Pancreas (tissue), 10 donors: Measurements from ENCODE around the gene NANOS3. TPM values are rescaled to one million over a fixed set of nuclear protein-coding genes. Genes with fewer than 3 reads are reported as not detected.

Experiments
- ATAC-seq, 4 donors: fragments of 200-7000 bp; cut with Tn5 transposase; one replicate each; pipeline versions ENCODE4 v1.8.0 to v1.9.1; 2020; ENCODE audit warnings: mild to moderate bottlenecking in 4 of 4, moderate library complexity in 4 of 4
- DNase-seq, 6 donors: peaks; one replicate each; pipeline ENCODE4 v3.0.0-alpha.2; 2020
- FAIRE-seq: peaks from 2 replicates; lab custom pipeline; 2012; peaks lifted over from hg19 to GRCh38; lab: Jason Lieb, UNC
- H3K27ac ChIP-seq, 4 donors: fragments of 200-600 bp; sonication (generic); 1 replicate in 3 of 4; 2 replicates in 1 of 4; pipeline versions ENCODE4 v1.5.0 to v1.8.0; 2020
- H3K27me3 ChIP-seq, 4 donors: fragments of 200-600 bp; one replicate each; pipeline ENCODE4 v1.8.0; 2021
- H3K36me3 ChIP-seq, 3 donors: fragments of 200-600 bp; sonication (generic) in 1 of 3; one replicate each; pipeline versions ENCODE4 v1.5.0 to v1.8.0; 2020 to 2021
- H3K4me1 ChIP-seq, 3 donors: fragments of 200-600 bp; one replicate each; pipeline ENCODE4 v1.8.0; 2021
- H3K4me3 ChIP-seq, 4 donors: fragments of 200-600 bp; sonication (generic) in 2 of 4; one replicate each; pipeline versions ENCODE4 v1.5.0 to v1.8.0; 2020 to 2021
- H3K9me3 ChIP-seq, 4 donors: fragments of 200-600 bp; one replicate each; pipeline ENCODE4 v1.8.0; 2021
- WGBS, 2 donors: extraction: QIAGEN DNeasy Blood & Tissue Kit; methylation state at CpG; one replicate each; pipeline ENCODE4 v1.1.7; 2013; 5-methylcytosine and 5-hydroxymethylcytosine counted together
- intact Hi-C, 3 donors: fragments of 100-400 bp; cut with DNase I; formaldehyde crosslinking; loops; one replicate each; pipeline versions ENCODE4 v1.11.1 to v1.14.2; 2022
- microRNA-seq, 2 donors: library from miRNA; unstranded; fragments of <30 nt; microRNA quantifications; one replicate each; pipeline versions ENCODE4 to v1.1.0, GENCODE V29; 2019 to 2020
- polyA plus RNA-seq, 2 donors: library from polyadenylated mRNA; stranded (reverse); fragments of 200-250 nt; gene quantifications; one replicate each; pipeline ENCODE4 v1.2.3, GENCODE V29; 2013
- total RNA-seq, 6 donors: library from RNA; stranded (reverse); fragmentation: NEBNext Ultra II Directional in 4 of 6; extraction: Animal tissue kit (Norgen Biotek cat#: 25700) in 4 of 6; gene quantifications; one replicate each; pipeline versions ENCODE4 v1.2.1 to v1.2.4, GENCODE V29; 2021 to 2023
- TF ChIP-seq, protein P1 (sequence below), 4 donors: fragments of 200-600 bp; sonication (generic) in 3 of 4; IDR thresholded peaks; one replicate each; pipeline versions ENCODE4 v1.5.0 to v1.8.0; 2021; ENCODE audit warnings: antibody characterized with exemption in 4 of 4
- donor health status: healthy with polysubstance abuse.
- donor health status: DM: no; HTN: no; CAD: no; lungs with moderate emphysema.
- donor health status: DM: no; HTN: no; CAD: no.
- donor health status: control.
- donor health status: control.
- donor health status: Bipolar disorder and iron deficiency.
- donor health status: DM: yes; HTN: yes; CAD: no.
- donor health status: DM: no; HTN: no; CAD: no.
- donor health status: DM: no; HTN: no; CAD: no.
- donor health status: DM: yes; HTN: yes; CAD: no.

NANOS3 gene
- total and polyA plus RNA-seq, 8 donors = 0.39 to 3.1 (median 0.72) TPM; not detected in 2

DNA sequence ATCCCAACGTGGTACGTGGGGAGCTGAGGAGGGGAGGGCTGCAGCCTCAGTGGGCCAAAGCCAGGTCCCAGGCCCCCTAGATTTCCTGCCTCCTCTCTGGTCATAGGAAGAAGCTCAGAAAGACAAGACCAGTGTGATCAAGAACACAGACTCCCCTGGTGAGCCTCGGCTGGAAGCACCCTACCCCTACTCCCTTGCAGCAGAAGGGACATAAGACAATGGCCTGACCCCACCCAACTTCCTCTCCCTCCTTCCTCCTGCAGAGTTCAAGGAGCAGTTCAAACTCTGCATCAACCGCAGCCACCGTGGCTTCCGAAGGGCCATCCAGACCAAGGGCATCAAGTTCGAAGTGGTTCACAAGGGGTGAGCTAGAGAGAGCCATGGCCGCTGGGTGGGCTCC lies 49.8 kb downstream of the NANOS3 start:
- ATAC-seq = no peak
- intact Hi-C loops = no loop called here
- DNase-seq = no peak
- H3K4me1 ChIP-seq = no peaks in the 10 kb centered on the region
- H3K36me3 ChIP-seq = peaks cover 0 to 34% (median 11%) of the 10 kb centered on the region in 3 donors
- TF ChIP-seq, protein P1, sequence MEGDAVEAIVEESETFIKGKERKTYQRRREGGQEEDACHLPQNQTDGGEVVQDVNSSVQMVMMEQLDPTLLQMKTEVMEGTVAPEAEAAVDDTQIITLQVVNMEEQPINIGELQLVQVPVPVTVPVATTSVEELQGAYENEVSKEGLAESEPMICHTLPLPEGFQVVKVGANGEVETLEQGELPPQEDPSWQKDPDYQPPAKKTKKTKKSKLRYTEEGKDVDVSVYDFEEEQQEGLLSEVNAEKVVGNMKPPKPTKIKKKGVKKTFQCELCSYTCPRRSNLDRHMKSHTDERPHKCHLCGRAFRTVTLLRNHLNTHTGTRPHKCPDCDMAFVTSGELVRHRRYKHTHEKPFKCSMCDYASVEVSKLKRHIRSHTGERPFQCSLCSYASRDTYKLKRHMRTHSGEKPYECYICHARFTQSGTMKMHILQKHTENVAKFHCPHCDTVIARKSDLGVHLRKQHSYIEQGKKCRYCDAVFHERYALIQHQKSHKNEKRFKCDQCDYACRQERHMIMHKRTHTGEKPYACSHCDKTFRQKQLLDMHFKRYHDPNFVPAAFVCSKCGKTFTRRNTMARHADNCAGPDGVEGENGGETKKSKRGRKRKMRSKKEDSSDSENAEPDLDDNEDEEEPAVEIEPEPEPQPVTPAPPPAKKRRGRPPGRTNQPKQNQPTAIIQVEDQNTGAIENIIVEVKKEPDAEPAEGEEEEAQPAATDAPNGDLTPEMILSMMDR (IDR thresholded peaks at IDR 0.05) = no peak
- no peak overlapping the region for H3K27ac ChIP-seq
- H3K9me3 ChIP-seq = no peaks in the 10 kb centered on the region
- no peaks in the 10 kb centered on the region for H3K27me3 ChIP-seq
- FAIRE-seq = no peak
- H3K4me3 ChIP-seq = no peak overlapping the region
- 90 to 95% methylated on average over 8 of the region's 8 CpGs for WGBS, 2 donors

DNA sequence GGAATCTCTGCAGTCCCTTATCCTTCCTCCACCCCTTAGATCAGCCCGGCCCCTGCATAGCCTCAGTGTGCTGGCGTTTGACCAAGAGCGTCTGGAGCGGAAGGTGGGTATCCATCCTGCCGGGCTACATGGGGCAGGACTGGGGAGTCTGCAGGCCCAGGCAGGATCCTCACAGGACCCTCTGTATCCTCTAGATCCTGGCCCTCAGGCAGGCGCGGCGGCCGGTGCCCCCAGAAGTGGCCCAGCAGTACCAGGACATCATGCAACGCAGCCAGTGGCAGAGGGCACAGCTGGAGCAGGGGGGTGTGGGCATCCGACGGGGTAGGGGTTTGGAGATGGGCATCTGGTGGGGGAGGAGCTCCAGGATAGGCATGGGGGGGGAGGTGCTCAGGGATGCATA lies 52.4 kb downstream of the NANOS3 start:
- ATAC-seq (no peak), FAIRE-seq (no peak), DNase-seq (peak in 1 of 6 donors; percentile 65)
- Histone ChIP-seq H3K9me3 (no peaks in the 10 kb centered on the region), H3K4me1 (no peaks in the 10 kb centered on the region), H3K27me3 (no peaks in the 10 kb centered on the region), H3K4me3 (no peak overlapping the region), H3K27ac (no peak overlapping the region), H3K36me3 (peaks cover 0 to 12% (median 0%) of the 10 kb centered on the region in 3 donors)
- TF ChIP-seq, protein P1 (IDR thresholded peaks at IDR 0.05) = no peak
- intact Hi-C loops = no loop called here
- WGBS, 2 donors = 89 to 92% methylated on average over 12 of the region's 12 CpGs

DNA sequence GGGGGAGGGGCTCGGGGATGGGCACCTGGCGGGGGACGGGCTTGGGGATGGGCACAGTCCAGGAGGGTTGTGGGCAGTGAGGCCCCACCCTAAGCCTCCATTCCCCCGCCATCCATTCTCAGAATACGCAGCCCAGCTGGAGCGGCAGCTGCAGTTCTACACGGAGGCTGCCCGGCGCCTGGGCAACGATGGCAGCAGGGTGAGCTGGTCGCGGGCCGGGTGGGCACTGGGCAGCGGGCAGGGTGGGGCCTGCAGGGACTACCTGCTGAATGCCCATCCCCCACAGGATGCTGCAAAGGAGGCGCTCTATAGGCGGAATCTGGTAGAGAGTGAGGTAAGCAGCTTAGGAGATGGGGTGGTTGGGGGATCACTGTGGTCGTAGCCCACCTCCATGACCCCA lies 53.0 kb downstream of the NANOS3 start:
- H3K4me1 ChIP-seq = no peaks in the 10 kb centered on the region
- H3K9me3 ChIP-seq = no peaks in the 10 kb centered on the region
- ATAC-seq = no peak
- peak in 1 of 6 donors; percentile 69 for DNase-seq
- TF ChIP-seq, protein P1 (IDR thresholded peaks at IDR 0.05) = no peak
- 88 to 91% methylated on average over 15 to 17 of the region's 17 CpGs for whole genome bisulfite sequencing, 2 donors
- H3K27ac ChIP-seq = no peak overlapping the region
- no peak for FAIRE-seq
- H3K4me3 ChIP-seq = no peak overlapping the region
- H3K36me3 ChIP-seq = peaks cover 0 to 8% (median 0%) of the 10 kb centered on the region in 3 donors
- H3K27me3 ChIP-seq = no peaks in the 10 kb centered on the region
- intact Hi-C loops = no loop called here

Small RNA genes within 50 kb of the gene (microRNA-seq; reads per million reads assigned to microRNA genes)
- gene MIR181C = 348 to 477 reads per million in 2 donors
- gene MIR181D = 145 to 247 reads per million in 2 donors

Other genes starting within 250 kb of the NANOS3 start
- 10 to 100 TPM; 14.4 to 21.4 (median 16.1) TPM for gene MRI1, start 112.6 kb upstream of the NANOS3 start, total RNA-seq
- gene MRI1, start 112.6 kb upstream of the NANOS3 start, polyA plus RNA-seq = 10 to 100 TPM; 21.6 to 35.1 TPM
- 10 to 100 TPM; 18.9 to 37.8 (median 29.0) TPM for gene C19orf53, start 102.7 kb upstream of the NANOS3 start, total RNA-seq
- 10 to 100 TPM; 91.2 to 99.0 TPM for gene C19orf53, start 102.7 kb upstream of the NANOS3 start, polyA plus RNA-seq
- gene ZSWIM4, start 81.7 kb upstream of the NANOS3 start, total RNA-seq = 1 to 10 TPM; 1.9 to 9.3 (median 3.4) TPM
- 1 to 10 TPM; 3.9 to 5.5 TPM for gene ZSWIM4, start 81.7 kb upstream of the NANOS3 start, polyA plus RNA-seq
- gene BRME1, start 29.0 kb downstream of the NANOS3 start, total RNA-seq = 1 to 10 TPM; 2.6 to 4.5 (median 3.9) TPM
- gene BRME1, start 29.0 kb downstream of the NANOS3 start, polyA plus RNA-seq = 10 to 100 TPM in 1 of 2 donors, 1 to 10 TPM in 1; 8.1 to 15.3 TPM
- 10 to 100 TPM; 23.0 to 29.7 (median 26.2) TPM for gene CC2D1A, start 29.1 kb downstream of the NANOS3 start, total RNA-seq
- 10 to 100 TPM; 57.5 to 78.6 TPM for gene CC2D1A, start 29.1 kb downstream of the NANOS3 start, polyA plus RNA-seq
- gene PODNL1, start 61.3 kb downstream of the NANOS3 start, total RNA-seq = 1 to 10 TPM in 1 of 6 donors, under 1 TPM in 3, not detected in 2; 0.25 to 2.0 (median 0.84) TPM
- under 1 TPM; 0.40 to 0.76 TPM for gene PODNL1, start 61.3 kb downstream of the NANOS3 start, polyA plus RNA-seq
- 10 to 100 TPM in 3 of 6 donors, 1 to 10 TPM in 3; 7.8 to 15.2 (median 10.3) TPM for gene DCAF15, start 75.4 kb downstream of the NANOS3 start, total RNA-seq
- gene DCAF15, start 75.4 kb downstream of the NANOS3 start, polyA plus RNA-seq = 10 to 100 TPM; 37.8 to 50.7 TPM
- 10 to 100 TPM in 1 of 6 donors, 1 to 10 TPM in 5; 5.5 to 10.6 (median 6.8) TPM for gene RFX1, start 129.2 kb downstream of the NANOS3 start, total RNA-seq
- 10 to 100 TPM; 11.7 to 55.6 TPM for gene RFX1, start 129.2 kb downstream of the NANOS3 start, polyA plus RNA-seq
- gene RLN3, start 151.0 kb downstream of the NANOS3 start, total RNA-seq = not detected
- gene RLN3, start 151.0 kb downstream of the NANOS3 start, polyA plus RNA-seq = not detected
- gene IL27RA, start 154.6 kb downstream of the NANOS3 start, total RNA-seq = 1 to 10 TPM in 5 of 6 donors, under 1 TPM in 1; 0.88 to 8.2 (median 1.9) TPM
- 1 to 10 TPM; 1.4 to 3.1 TPM for gene IL27RA, start 154.6 kb downstream of the NANOS3 start, polyA plus RNA-seq
- gene PALM3, start 184.9 kb downstream of the NANOS3 start, total RNA-seq = 10 to 100 TPM in 5 of 6 donors, 1 to 10 TPM in 1; 5.6 to 21.2 (median 15.9) TPM
- gene PALM3, start 184.9 kb downstream of the NANOS3 start, polyA plus RNA-seq = 100 to 1,000 TPM in 1 of 2 donors, 10 to 100 TPM in 1; 61.9 to 155 TPM
- 1 to 10 TPM; 6.4 to 9.4 (median 7.4) TPM for gene MISP3, start 195.7 kb downstream of the NANOS3 start, total RNA-seq
- gene MISP3, start 195.7 kb downstream of the NANOS3 start, polyA plus RNA-seq = 10 to 100 TPM; 13.3 to 21.4 TPM
- gene C19orf67, start 208.6 kb downstream of the NANOS3 start, total RNA-seq = not detected
- gene C19orf67, start 208.6 kb downstream of the NANOS3 start, polyA plus RNA-seq = not detected
- 10 to 100 TPM in 4 of 6 donors, 1 to 10 TPM in 2; 7.9 to 24.3 (median 15.1) TPM for gene SAMD1, start 213.6 kb downstream of the NANOS3 start, total RNA-seq
- 10 to 100 TPM; 17.2 TPM for gene SAMD1, start 213.6 kb downstream of the NANOS3 start, polyA plus RNA-seq
- gene PRKACA, start 240.6 kb downstream of the NANOS3 start, total RNA-seq = 10 to 100 TPM; 25.3 to 42.9 (median 35.5) TPM
- 10 to 100 TPM; 27.5 to 28.2 TPM for gene PRKACA, start 240.6 kb downstream of the NANOS3 start, polyA plus RNA-seq